GM12865 (cell line): ENCODE data around the gene KNG1.

ENCODE experiments used
- DNase-seq: peaks from one replicate; pipeline ENCODE4 v3.0.0; 2010; ENCODE audit warnings: low read depth
- H3K4me3 ChIP-seq: 2 replicates; pipeline ENCODE4 v1.5.1; 2011; ENCODE audit warnings: mild to moderate bottlenecking, low read depth, low read length, control low read depth
- CTCF ChIP-seq: IDR thresholded peaks from 2 replicates; pipeline ENCODE4 v1.5.1; 2011; ENCODE audit warnings: low read length, control low read depth, low read depth, inconsistent platforms; ENCODE audit not compliant: insufficient read depth; ENCODE audit errors: missing control alignments

Gene KNG1

GRCh38 chr3:186785495-186786018, 68.4 kb downstream of the KNG1 start:
- H3K4me3 ChIP-seq, result peak overlapping the region; percentile 88
- DNase-seq, result no peak
- no peak for TF ChIP-seq CTCF

- DNase-seq, result peak; percentile 10
- no peak for TF ChIP-seq CTCF
- peak overlapping the region; percentile 88 for H3K4me3 ChIP-seq
Measured at GRCh38 chr3:186786922-186787321, 69.8 kb downstream of the KNG1 start.

GRCh38 chr3:186787642-186788481, 70.7 kb downstream of the KNG1 start:
- DNase-seq, result peak; percentile 21
- peak overlapping the region; percentile 88 for H3K4me3 ChIP-seq
- no peak for TF ChIP-seq CTCF

GRCh38 chr3:186788482-186789370, 71.6 kb downstream of the KNG1 start:
- peak; percentile 21 for DNase-seq
- no peak for TF ChIP-seq CTCF
- peak overlapping the region; percentile 11 for H3K4me3 ChIP-seq

GRCh38 chr3:186789554-186790260, 72.5 kb downstream of the KNG1 start:
- DNase-seq, result peak; percentile 7
- no peak for TF ChIP-seq CTCF

GRCh38 chr3:186790261-186790981, 73.3 kb downstream of the KNG1 start:
- no peak overlapping the region for H3K4me3 ChIP-seq
- DNase-seq, result peak; percentile 72
- peak; percentile 20 for TF ChIP-seq CTCF

More at GRCh38 chr3:186789554-186790260, 72.5 kb downstream of the KNG1 start:
- no peak overlapping the region for H3K4me3 ChIP-seq
